ENCODE results near the gene RPTOR. TPM values are rescaled to one million over a fixed set of nuclear protein-coding genes. Genes with fewer than 3 reads are reported as not detected.

Gene RPTOR
- total RNA-seq, 1 donor, result 30.0 TPM

DNA sequence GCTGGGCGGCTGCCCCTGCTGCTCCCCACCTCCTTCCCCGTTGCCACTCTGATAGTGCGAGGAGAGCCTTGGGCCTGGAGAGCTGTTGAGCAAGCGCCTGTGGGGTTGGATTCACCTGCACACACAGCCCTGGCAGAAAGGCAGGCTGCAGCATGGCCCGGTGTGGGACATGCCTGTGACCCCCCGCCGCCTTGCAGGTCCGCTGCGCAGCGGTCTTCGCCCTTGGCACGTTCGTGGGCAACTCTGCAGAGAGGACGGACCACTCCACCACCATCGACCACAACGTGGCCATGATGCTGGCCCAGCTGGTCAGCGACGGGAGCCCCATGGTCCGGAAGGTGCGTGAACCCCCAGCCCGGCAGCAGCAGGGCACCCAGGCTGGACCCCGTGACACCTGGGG, 340.2 kb downstream of the RPTOR start:
- H3K4me3 ChIP-seq (ENCODE audit: low read depth, low read length), result no peak overlapping the region
- TF ChIP-seq, protein P1, sequence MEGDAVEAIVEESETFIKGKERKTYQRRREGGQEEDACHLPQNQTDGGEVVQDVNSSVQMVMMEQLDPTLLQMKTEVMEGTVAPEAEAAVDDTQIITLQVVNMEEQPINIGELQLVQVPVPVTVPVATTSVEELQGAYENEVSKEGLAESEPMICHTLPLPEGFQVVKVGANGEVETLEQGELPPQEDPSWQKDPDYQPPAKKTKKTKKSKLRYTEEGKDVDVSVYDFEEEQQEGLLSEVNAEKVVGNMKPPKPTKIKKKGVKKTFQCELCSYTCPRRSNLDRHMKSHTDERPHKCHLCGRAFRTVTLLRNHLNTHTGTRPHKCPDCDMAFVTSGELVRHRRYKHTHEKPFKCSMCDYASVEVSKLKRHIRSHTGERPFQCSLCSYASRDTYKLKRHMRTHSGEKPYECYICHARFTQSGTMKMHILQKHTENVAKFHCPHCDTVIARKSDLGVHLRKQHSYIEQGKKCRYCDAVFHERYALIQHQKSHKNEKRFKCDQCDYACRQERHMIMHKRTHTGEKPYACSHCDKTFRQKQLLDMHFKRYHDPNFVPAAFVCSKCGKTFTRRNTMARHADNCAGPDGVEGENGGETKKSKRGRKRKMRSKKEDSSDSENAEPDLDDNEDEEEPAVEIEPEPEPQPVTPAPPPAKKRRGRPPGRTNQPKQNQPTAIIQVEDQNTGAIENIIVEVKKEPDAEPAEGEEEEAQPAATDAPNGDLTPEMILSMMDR (IDR thresholded peaks at IDR 0.05; ENCODE audit: insufficient read depth, low read length), result no peak
- DNase-seq (ENCODE audit: low read depth), result no peak

DNA sequence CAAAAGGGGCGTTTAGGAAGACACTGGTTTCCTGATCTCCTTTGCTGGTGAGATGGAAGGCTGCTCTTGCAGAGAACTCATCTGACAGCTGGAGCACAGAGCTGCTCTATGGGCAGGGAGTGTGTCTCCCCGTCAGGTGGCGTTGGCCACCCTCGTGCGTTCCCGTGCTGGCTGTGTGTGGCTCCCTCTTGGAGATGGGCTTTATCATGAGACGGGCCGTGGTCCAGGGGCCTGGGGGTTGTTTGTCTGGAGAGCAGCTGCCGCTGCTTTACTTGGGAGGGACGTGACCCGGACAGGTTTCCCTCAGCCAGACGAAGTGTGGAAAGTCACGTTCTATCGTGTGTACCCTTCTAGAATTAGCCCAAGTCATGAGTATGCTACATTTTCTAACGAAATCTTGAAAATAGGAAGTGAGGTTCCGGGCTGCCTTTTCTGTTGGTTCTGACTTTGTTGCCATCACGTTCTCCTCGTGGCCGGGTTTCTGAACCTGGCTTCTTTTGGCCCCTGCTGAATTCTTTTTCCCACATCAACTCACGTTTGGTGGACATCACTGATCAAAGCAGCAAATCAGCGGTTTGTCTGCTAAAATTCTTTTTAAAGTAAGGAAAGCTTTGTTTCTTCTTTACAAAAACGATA, 341.4 kb downstream of the RPTOR start:
- H3K4me3 ChIP-seq (ENCODE audit: low read depth, low read length), result no peak overlapping the region
- no peak for DNase-seq (ENCODE audit: low read depth)
- TF ChIP-seq, protein P1 (IDR thresholded peaks at IDR 0.05; ENCODE audit: insufficient read depth, low read length), result no peak

DNA sequence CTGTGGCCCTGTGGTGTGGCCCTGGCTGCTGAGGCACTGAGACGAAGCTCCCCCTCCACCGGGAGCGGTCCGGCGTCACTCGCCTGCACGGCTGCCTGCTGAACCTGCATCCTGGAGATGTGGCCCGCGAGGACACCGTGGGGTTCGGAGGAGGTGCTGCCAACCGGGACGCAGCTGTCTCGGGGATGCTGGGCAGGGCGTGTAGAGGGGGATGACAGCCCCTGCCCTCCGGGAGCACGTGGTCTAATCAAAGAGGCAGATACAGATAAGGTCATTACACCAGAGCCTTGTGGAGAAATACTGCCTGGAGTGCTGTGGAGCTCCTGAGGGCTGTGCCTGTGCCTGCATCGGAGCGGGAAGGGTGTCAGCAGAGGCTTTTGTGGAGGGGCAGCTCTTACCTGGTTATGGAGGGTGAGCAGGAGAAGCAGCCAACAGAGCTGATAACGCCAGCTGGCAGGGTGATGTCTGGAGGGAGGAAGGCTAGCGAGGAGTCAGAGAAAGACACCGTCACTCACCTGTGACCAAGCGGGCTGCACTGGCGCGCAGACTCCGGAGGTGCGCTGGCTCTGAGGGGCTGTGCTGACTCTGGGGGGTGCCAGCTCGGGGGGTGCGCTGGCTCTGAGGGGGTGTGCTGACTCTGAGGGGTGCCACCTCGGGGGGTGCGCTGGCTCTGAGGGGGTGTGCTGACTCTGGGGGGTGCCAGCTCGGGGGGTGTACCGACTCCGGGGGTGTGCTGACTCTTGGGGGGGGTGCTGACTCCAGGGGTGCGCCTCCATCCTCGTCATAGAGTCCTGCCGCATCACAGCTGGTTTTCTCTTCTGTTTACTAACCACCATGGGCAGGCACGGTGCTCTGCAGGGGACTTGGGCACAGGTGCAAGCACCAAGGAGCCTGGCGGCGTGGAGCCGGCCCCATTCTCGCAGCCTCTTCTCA, 342.3 kb downstream of the RPTOR start:
- no peak overlapping the region for H3K4me3 ChIP-seq (ENCODE audit: low read depth, low read length)
- TF ChIP-seq, protein P1 (IDR thresholded peaks at IDR 0.05; ENCODE audit: insufficient read depth, low read length), result no peak
- no peak for DNase-seq (ENCODE audit: low read depth)

DNA sequence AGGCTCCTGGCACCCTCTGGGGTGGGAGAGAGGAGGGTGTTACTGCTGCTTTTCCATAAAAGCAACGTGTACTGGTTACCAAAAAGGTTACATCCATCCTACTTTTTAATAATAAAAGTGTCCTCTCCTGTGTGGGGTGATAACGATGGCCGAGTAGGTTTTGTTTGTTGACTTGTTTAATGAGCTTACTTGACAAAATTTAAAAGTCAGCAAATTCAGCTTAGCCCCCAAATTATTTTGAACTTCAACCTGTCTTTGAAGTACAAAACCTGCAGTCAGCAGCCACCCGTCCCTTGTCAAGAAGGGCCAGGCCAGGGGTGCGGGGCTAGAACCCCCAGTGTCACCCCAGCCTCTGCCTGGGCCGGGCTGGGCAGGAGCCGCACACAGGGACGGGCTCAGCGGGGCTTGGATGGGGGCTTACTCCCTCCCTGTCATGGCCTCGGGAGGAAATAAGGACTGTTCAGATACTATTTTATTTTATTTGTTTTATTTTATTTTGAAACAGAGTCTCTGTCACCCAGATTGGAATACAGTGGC, 343.1 kb downstream of the RPTOR start:
- no peak for DNase-seq (ENCODE audit: low read depth)
- no peak overlapping the region for H3K4me3 ChIP-seq (ENCODE audit: low read depth, low read length)
- TF ChIP-seq, protein P1 (IDR thresholded peaks at IDR 0.05; ENCODE audit: insufficient read depth, low read length), result no peak

DNA sequence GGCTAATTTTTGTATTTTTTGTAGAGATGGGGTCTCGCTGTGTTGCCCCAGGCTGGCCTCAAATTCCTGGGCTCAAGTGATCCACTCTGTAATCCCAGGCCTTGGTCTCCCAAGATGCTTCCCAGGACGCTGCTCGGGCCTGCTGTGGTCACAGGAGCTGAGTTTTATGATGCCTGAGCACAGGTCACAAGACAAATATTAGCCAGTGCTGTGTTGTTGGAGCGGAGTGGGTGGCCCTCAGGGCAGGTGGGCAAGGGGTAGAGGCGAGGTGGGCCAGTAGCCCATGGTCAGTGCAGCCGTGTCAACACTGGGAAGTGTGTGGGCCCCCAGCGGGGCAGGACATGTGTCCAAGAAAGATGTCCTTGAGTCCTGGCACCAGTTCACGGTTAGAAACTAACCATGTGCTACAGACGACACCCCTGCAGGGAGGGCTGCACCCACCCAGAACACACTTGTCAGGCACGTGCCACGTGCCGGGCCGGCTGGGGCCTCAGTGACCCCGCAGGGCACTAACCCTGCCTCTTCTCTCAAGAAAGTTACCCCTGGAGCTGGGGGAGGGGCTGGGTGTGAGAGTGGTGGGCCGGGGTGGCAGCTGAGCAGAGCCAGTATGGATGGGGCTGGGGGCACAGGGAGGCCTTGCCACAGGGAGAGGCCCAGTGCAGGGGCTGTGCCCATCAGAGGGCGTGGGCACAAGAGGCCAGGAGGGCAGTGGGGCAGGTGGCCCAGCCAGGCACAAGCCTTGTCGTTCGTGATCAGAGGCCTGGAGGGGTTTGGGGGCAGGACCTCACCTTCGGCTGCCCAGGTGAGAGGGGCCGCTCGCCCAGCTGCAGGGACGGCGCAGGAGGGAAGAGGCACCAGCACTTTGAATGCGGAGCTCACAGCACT, 343.9 kb downstream of the RPTOR start:
- DNase-seq (ENCODE audit: low read depth), result no peak
- TF ChIP-seq, protein P1 (IDR thresholded peaks at IDR 0.05; ENCODE audit: insufficient read depth, low read length), result no peak
- H3K4me3 ChIP-seq (ENCODE audit: low read depth, low read length), result no peak overlapping the region

All from fibroblast of the aortic adventitia (primary cell).